GM23338 (cell line): ENCODE data around the gene POLR3K. TPM values are rescaled to one million over a fixed set of nuclear protein-coding genes. Genes with fewer than 3 reads are reported as not detected.

Experiments used
- ATAC-seq: fragments of 200-7000 bp; cut with Tn5 transposase; 3 replicates; pipeline ENCODE4 v1.9.1; 2020
- DNase-seq: peaks from one replicate; pipeline ENCODE4 v3.0.0-alpha.2; 2015; ENCODE audit warnings: low spot score
- H2AFZ ChIP-seq: fragments of 200-600 bp; sonication (generic); 2 replicates; pipeline ENCODE4 v1.8.0; 2016; ENCODE audit warnings: antibody characterized with exemption, mild to moderate bottlenecking, moderate library complexity
- H3F3A ChIP-seq: fragments of 200-600 bp; sonication (generic); replicated peaks from 2 replicates; pipeline ENCODE4 v1.8.0; 2017; ENCODE audit warnings: antibody characterized with exemption, mixed run types, low read depth
- H3K27ac ChIP-seq: fragments of 200-600 bp; sonication (generic); 2 replicates; pipeline ENCODE4 v1.6.1; 2016; ENCODE audit warnings: low read depth
- H3K27me3 ChIP-seq: fragments of 200-600 bp; sonication (generic); 2 replicates; pipeline ENCODE4 v1.8.0; 2016; ENCODE audit warnings: mild to moderate bottlenecking, mixed run types, moderate library complexity; ENCODE audit not compliant: insufficient read depth
- H3K36me3 ChIP-seq: fragments of 200-600 bp; sonication (generic); 2 replicates; pipeline ENCODE4 v1.8.0; 2016; ENCODE audit warnings: mild to moderate bottlenecking; ENCODE audit not compliant: insufficient read depth
- H3K4me1 ChIP-seq: fragments of 200-600 bp; sonication (generic); 2 replicates; pipeline ENCODE4 v1.8.0; 2016; ENCODE audit warnings: mild to moderate bottlenecking, moderate library complexity; ENCODE audit not compliant: insufficient read depth
- H3K4me2 ChIP-seq: fragments of 200-600 bp; sonication (generic); 2 replicates; pipeline ENCODE4 v1.7.1; 2017; ENCODE audit warnings: mixed run types
- H3K4me3 ChIP-seq: fragments of 200-600 bp; sonication (generic); 2 replicates; pipeline ENCODE4 v1.6.1; 2016; ENCODE audit warnings: mixed run types
- H3K79me2 ChIP-seq: fragments of 200-600 bp; sonication (generic); replicated peaks from 2 replicates; pipeline ENCODE4 v1.8.0; 2017; ENCODE audit warnings: mild to moderate bottlenecking; ENCODE audit not compliant: insufficient read depth
- H3K9me2 ChIP-seq: fragments of 200-600 bp; sonication (generic); 2 replicates; pipeline ENCODE4 v1.8.0; 2017; ENCODE audit not compliant: insufficient read depth
- H4K20me1 ChIP-seq: fragments of 200-600 bp; sonication (generic); replicated peaks from 2 replicates; pipeline ENCODE4 v1.8.0; 2017; ENCODE audit warnings: mild to moderate bottlenecking; ENCODE audit not compliant: insufficient read depth
- H3K27ac Mint-ChIP-seq: 2 replicates; pipeline ENCODE4 v1.8.0; 2020; ENCODE audit warnings: inconsistent platforms, mild to moderate bottlenecking, moderate library complexity, mixed read lengths
- H3K27me3 Mint-ChIP-seq: 3 replicates; pipeline ENCODE4 v1.8.0; 2022; ENCODE audit warnings: low read depth, mild to moderate bottlenecking, moderate library complexity, mixed read lengths, inconsistent platforms; ENCODE audit not compliant: insufficient read depth, poor library complexity
- H3K36me3 Mint-ChIP-seq: 3 replicates; pipeline ENCODE4 v1.8.0; 2021; ENCODE audit warnings: low read depth, mild to moderate bottlenecking, inconsistent platforms, moderate library complexity, mixed read lengths
- H3K4me1 Mint-ChIP-seq: 3 replicates; pipeline ENCODE4 v1.8.0; 2020; ENCODE audit warnings: mild to moderate bottlenecking, inconsistent platforms, mixed read lengths
- H3K4me3 Mint-ChIP-seq: 3 replicates; pipeline ENCODE4 v1.8.0; 2021; ENCODE audit warnings: moderate library complexity, mild to moderate bottlenecking, inconsistent platforms, mixed read lengths
- H3K9me3 Mint-ChIP-seq: 3 replicates; pipeline ENCODE4 v1.8.0; 2020; ENCODE audit warnings: moderate library complexity, mild to moderate bottlenecking, inconsistent platforms, mixed read lengths
- CREB1 ChIP-seq: fragments of 250-450 bp; sonication (Bioruptor Pico); IDR thresholded peaks from 2 replicates; pipeline ENCODE4 v1.5.0; 2020; ENCODE audit warnings: low read depth, mild to moderate bottlenecking, moderate library complexity
- CTCF ChIP-seq, 2 experiments: fragments of 200-600 bp in 1 of 2; sonication (generic) in 1 of 2; conservative IDR thresholded peaks; 2 replicates each; pipeline versions ENCODE4 v1.5.1 to v1.6.1; 2016 to 2017; ENCODE audit warnings: antibody characterized with exemption in 2 of 2, low read depth in 2 of 2, mild to moderate bottlenecking in 2 of 2, moderate library complexity in 1 of 2
- ETS1 ChIP-seq: IDR thresholded peaks from 2 replicates; pipeline ENCODE4 v1.6.1; 2016; ENCODE audit warnings: antibody characterized with exemption
- EZH2 ChIP-seq: fragments of 200-600 bp; sonication (generic); IDR thresholded peaks from one replicate; pipeline ENCODE4 v1.8.0; 2017; ENCODE audit warnings: antibody characterized with exemption, mild to moderate bottlenecking, low read depth; ENCODE audit not compliant: unreplicated experiment
- EZH2phosphoT487 ChIP-seq: fragments of 200-600 bp; sonication (generic); IDR thresholded peaks from one replicate; pipeline ENCODE4 v1.8.1; 2018; ENCODE audit warnings: antibody characterized with exemption; ENCODE audit not compliant: unreplicated experiment
- JUNB ChIP-seq: IDR thresholded peaks from one replicate; pipeline ENCODE4 v1.6.1; 2016; ENCODE audit warnings: antibody characterized with exemption; ENCODE audit not compliant: unreplicated experiment
- NANOG ChIP-seq: IDR thresholded peaks from 2 replicates; pipeline ENCODE4 v1.6.1; 2016; ENCODE audit warnings: antibody characterized with exemption, borderline replicate concordance
- POLR2AphosphoS5 ChIP-seq: IDR thresholded peaks from 2 replicates; pipeline ENCODE4 v1.6.1; 2016; ENCODE audit warnings: antibody characterized with exemption, low read depth
- REST ChIP-seq: IDR thresholded peaks from one replicate; pipeline ENCODE4 v1.6.1; 2018; ENCODE audit warnings: antibody characterized with exemption; ENCODE audit not compliant: unreplicated experiment
- STAT1 ChIP-seq: IDR thresholded peaks from one replicate; pipeline ENCODE4 v1.6.1; 2016; ENCODE audit warnings: antibody characterized with exemption; ENCODE audit not compliant: unreplicated experiment
- ZNF114 ChIP-seq: fragments of 250-450 bp; sonication (Bioruptor Pico); IDR thresholded peaks from 2 replicates; pipeline ENCODE4 v1.5.0; 2020; ENCODE audit warnings: mild to moderate bottlenecking, moderate library complexity
- ZNF331 ChIP-seq: fragments of 250-450 bp; sonication (Bioruptor Pico); IDR thresholded peaks from 2 replicates; pipeline ENCODE4 v1.5.0; 2020; ENCODE audit warnings: low read depth, mild to moderate bottlenecking, moderate library complexity
- ZNF462 ChIP-seq: fragments of 250-450 bp; sonication (Bioruptor Pico); IDR thresholded peaks from 2 replicates; pipeline ENCODE4 v1.5.0; 2020; ENCODE audit warnings: mild to moderate bottlenecking, moderate library complexity
- polyA plus RNA-seq: library from polyadenylated mRNA; unstranded; fragments of >200 nt; fragmentation: Nextera tagmentation; extraction: Ambion mirVana; gene quantifications from 2 replicates; pipeline ENCODE4 v1.2.1, GENCODE V29; 2016
- total RNA-seq: library from RNA; depleted of rRNA; stranded (reverse); fragments of >200 nt; shearing (Covaris generic); gene quantifications from 2 replicates; pipeline ENCODE4 v1.2.3, GENCODE V29; 2014

POLR3K gene
- total and polyA plus RNA-seq, 2 experiments from 2014 or later = 17.8 to 58.5 TPM

GRCh38 chr16:42069-42457 lies 11.3 kb downstream of the POLR3K start:
- no peaks in the 10 kb centered on the region for H3K9me2 ChIP-seq
- H3K36me3 ChIP-seq = peaks cover 33% of the 10 kb centered on the region
- H3K9me3 Mint-ChIP-seq = no peaks in the 10 kb centered on the region
- H3K36me3 Mint-ChIP-seq = peaks cover 67% of the 10 kb centered on the region
- H3K4me2 ChIP-seq = no peak overlapping the region
- H3K4me1 ChIP-seq = no peaks in the 10 kb centered on the region
- H3K27ac Mint-ChIP-seq = no peak overlapping the region
- no peak for TF ChIP-seq ZNF462
- TF ChIP-seq EZH2phosphoT487 = no peak
- no peak for TF ChIP-seq EZH2
- no peak for TF ChIP-seq ZNF331
- TF ChIP-seq ZNF114 (CRISPR knock-in tag) = no peak
- no peak for TF ChIP-seq NANOG
- no peak for TF ChIP-seq REST
- no peak for TF ChIP-seq POLR2AphosphoS5
- no peak for TF ChIP-seq CTCF (conservative IDR thresholded peaks at IDR 0.05; ENCODE audit: low read depth in 2 of 2)
- TF ChIP-seq CREB1 = no peak
- TF ChIP-seq JUNB = no peak
- TF ChIP-seq ETS1 = no peak
- no peak for TF ChIP-seq STAT1
- ATAC-seq = no peak
- 0 out of 2 replicates have a peak, but pooled peaks cover 7% of the 10 kb centered on the region for H3F3A ChIP-seq
- no peak overlapping the region for H3K27ac ChIP-seq
- no peak for DNase-seq
- H3K27me3 Mint-ChIP-seq = peaks cover 2% of the 10 kb centered on the region
- H3K4me3 Mint-ChIP-seq = no peak overlapping the region
- H3K4me1 Mint-ChIP-seq = 0 out of 3 replicates have a peak, but pooled peaks cover 2% of the 10 kb centered on the region
- H3K4me3 ChIP-seq = no peak overlapping the region
- peaks cover 10% of the 10 kb centered on the region for H4K20me1 ChIP-seq
- H2AFZ ChIP-seq = no peak overlapping the region
- H3K79me2 ChIP-seq = peaks cover 11% of the 10 kb centered on the region
- no peaks in the 10 kb centered on the region for H3K27me3 ChIP-seq
